HG03066 (cell line): ENCODE results near the gene ATP2A2.
"Not testable (repeated sequence)": the region's sequence is repeated elsewhere in the genome, so short reads cannot be mapped to it uniquely, and the experiment has no call there.

ENCODE experiments used
- ATAC-seq: cut with Tn5 transposase; IDR thresholded peaks from one replicate; pipeline ENCODE4 v1.9.1; 2021; ENCODE audit warnings: low read depth; ENCODE audit not compliant: unreplicated experiment

Gene ATP2A2

GRCh38 chr12:110339184-110339952, 58.3 kb downstream of the ATP2A2 start:
- no peak for ATAC-seq

- not testable (repeated sequence) for ATAC-seq
These were observed 59.2 kb downstream of the ATP2A2 start for GRCh38 chr12:110340261-110340660.

GRCh38 chr12:110340706-110341105, 59.7 kb downstream of the ATP2A2 start:
- ATAC-seq: no peak

GRCh38 chr12:110342157-110342556, 61.1 kb downstream of the ATP2A2 start:
- ATAC-seq: no peak

GRCh38 chr12:110343114-110343513, 62.1 kb downstream of the ATP2A2 start:
- ATAC-seq: no peak

GRCh38 chr12:110343736-110344555, 62.9 kb downstream of the ATP2A2 start:
- no peak for ATAC-seq

GRCh38 chr12:110344657-110345056, 63.6 kb downstream of the ATP2A2 start:
- ATAC-seq: no peak

- no peak for ATAC-seq
These were observed 64.2 kb downstream of the ATP2A2 start for GRCh38 chr12:110345176-110345661.

- no peak for ATAC-seq
These were observed 64.9 kb downstream of the ATP2A2 start for GRCh38 chr12:110345963-110346362.

GRCh38 chr12:110347767-110348166, 66.7 kb downstream of the ATP2A2 start:
- no peak for ATAC-seq

- no peak for ATAC-seq
These were observed 67.5 kb downstream of the ATP2A2 start for GRCh38 chr12:110348431-110349059.

GRCh38 chr12:110349096-110349495, 68.0 kb downstream of the ATP2A2 start:
- ATAC-seq: no peak

GRCh38 chr12:110349514-110350151, 68.6 kb downstream of the ATP2A2 start:
- no peak for ATAC-seq

GRCh38 chr12:110351119-110351518, 70.1 kb downstream of the ATP2A2 start:
- no peak for ATAC-seq

GRCh38 chr12:110352401-110352800, 71.4 kb downstream of the ATP2A2 start:
- ATAC-seq: no peak

GRCh38 chr12:110353211-110353965, 72.3 kb downstream of the ATP2A2 start:
- no peak for ATAC-seq

- ATAC-seq: no peak
These were observed 73.2 kb downstream of the ATP2A2 start for GRCh38 chr12:110354172-110354780.

- ATAC-seq: no peak
These were observed 74.0 kb downstream of the ATP2A2 start for GRCh38 chr12:110355073-110355472.

GRCh38 chr12:110358384-110359097, 77.5 kb downstream of the ATP2A2 start:
- ATAC-seq: not testable (repeated sequence)
